ENCODE measurements around the gene HABP4. TPM values are rescaled to one million over a fixed set of nuclear protein-coding genes. Genes with fewer than 3 reads are reported as not detected.

Gene HABP4
- total RNA-seq, 1 donor from 2014 or later, result 8.5 TPM

DNA sequence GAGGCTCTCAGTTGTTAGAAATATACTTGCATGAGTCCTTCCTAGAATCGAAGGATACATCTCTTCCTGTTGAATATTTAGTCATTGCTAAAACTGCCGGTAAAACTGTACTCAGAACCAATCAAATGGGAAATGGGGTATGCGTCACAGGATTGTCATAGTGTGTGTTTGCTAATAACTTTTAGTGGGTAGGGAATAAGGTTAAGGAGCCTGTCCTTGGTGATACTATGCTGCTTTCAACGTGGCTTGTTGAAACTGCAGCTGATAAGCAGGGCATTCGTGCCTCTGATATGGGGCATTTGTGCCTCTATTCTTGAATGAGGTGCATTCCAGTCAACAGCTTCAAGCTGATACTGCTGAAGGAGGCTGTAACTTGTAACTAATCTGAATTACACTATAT is 26.6 kb downstream of the HABP4 start:
- DNase-seq, result no peak

DNA sequence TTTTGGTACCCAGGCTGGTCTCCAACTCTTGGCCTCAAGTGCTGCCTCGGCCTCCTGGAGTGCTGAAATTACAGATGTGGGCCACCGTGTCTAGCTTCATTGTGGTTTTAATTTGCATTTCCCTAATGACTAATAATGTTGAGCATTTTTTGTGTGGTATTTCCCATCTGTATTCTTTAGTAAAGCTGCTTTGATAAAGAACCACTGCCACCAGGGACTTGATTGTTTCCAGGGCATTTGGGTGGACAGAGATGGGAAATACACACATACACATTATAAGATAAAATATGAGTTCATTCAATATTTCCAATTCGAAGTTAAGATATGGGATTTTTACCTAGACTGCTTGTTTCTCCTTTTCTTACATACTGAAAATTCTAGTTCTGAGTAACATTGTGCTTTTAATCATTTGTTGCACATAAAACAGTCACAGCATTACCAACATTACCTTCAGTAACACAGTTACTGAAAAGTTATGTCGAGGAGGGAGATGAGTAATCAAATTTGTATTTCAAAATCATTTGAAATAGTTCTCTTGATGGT is 28.9 kb downstream of the HABP4 start:
- no peak for DNase-seq

DNA sequence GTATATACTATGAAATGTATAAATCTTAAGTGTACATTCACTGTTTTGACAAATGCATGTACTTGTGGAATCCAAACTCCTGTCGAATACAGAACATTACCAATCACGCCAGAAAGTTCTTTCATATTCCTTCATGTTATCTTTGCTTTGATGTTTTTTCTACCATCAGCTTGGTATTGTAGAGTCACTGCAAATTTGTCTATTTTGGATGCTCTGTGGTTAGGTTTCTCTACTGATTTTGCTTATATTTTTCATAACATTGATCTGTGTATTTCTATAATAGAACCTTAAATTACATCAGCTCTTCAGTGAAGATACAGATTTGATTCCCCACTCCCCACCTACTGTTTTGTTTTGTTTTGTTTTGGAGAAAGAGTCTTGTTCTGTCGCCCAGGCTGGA is 30.8 kb downstream of the HABP4 start:
- no peak for DNase-seq

DNA sequence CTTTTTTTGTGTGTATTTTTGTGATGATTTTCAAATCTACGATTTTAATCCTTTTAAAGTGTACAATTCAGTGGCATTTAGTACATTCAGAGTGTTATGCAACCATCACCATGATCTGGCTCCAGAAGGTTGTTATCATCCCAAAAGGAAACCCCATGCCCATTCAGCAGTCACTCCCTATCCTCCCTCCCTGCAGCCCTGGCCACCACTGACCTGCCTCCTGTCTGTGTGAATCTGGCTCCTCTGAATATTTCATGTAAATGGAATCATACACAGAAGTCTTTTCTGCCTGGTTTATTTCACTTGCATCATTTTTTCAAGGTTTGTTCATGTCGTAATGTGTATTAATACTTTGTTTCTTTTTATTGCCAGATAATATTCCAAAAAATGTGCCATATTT is 32.5 kb downstream of the HABP4 start:
- no peak for DNase-seq

DNA sequence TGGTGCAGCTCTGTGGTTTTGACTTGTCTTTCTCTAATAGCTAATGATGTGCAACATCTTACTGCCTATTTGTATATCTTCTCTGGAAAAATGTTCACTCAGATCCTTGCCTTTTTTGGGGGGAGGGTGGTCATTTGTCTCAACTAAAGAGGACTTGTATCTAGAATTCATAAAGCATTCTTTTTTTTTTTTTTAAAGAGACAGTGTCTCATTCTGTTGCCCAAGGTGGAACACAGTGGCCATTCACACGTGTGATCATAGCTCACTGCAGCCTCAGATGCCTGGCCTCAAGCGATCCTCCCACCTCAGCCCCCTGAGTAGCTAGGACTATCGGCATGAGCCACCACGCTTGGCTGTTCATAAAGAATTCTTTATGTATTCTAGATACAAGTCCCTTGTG is 33.2 kb downstream of the HABP4 start:
- DNase-seq, result no peak

DNA sequence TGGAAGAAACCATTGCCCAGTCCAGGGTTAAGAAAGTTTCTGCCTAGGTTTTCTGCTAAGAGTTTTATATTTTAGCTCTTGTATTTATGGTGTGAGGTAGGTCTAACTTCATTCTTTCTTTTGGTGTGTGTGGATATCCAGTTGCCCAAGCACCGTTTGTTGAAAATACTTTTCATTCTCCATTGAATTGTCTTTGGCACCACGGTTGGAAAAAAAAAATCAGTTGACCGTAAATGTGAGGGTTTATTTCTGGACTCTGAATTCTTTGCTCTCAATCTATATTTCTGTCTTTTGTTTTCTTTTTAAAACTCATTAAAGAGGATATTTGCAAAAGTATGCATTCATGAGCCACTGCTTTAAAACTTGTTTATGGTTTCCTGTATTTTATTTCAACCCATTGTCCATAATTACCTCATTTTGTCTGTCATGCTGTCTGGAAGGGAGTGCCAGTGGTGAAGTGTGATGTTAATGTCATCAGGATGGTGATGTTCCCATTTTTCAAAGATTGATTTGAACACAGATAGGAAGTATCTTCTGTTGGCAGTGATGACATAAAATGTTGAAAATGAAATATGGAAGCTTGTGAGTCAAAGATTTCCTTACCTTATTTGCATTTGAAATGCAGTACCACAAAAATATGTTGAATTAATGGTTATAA is 33.9 kb downstream of the HABP4 start:
- DNase-seq, result no peak

DNA sequence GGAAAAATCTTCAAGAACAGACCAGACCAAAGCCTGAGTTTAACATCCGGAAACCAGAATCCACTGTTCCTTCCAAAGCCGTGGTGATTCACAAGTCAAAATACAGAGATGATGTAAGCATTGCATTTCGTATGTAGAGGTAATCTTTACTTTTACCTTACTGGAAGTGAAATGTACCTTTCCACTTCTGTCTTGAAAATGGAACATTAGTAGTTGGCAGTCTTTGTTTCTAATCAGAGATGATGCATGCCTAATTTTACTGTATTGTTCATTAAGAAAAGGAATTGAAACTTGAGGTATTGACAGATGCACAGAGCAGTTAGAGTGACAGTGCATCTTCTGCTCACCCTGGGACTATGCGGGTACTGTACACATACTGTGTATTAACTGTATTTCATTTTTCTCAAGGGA is 34.6 kb downstream of the HABP4 start:
- no peak for DNase-seq

DNA sequence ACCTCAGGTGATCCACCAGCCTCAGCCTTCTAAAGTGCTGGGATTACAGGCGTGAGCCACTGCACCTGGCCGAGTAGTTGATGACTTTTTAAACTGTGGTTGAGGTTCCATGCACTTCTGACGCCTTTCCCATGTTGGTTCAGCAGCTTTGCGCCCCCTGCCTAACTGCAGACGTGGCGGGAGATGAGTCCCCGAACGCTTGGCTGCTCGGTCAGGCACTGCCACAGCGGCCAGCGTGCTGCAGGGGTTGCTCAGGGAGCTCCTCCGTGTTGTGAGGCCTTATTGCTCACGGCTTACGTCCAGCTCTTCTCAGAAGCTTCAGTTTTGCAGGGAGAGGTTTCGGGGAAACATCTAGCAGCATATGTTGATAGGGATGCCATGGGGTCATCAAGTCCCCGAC is 35.3 kb downstream of the HABP4 start:
- DNase-seq, result no peak

DNA sequence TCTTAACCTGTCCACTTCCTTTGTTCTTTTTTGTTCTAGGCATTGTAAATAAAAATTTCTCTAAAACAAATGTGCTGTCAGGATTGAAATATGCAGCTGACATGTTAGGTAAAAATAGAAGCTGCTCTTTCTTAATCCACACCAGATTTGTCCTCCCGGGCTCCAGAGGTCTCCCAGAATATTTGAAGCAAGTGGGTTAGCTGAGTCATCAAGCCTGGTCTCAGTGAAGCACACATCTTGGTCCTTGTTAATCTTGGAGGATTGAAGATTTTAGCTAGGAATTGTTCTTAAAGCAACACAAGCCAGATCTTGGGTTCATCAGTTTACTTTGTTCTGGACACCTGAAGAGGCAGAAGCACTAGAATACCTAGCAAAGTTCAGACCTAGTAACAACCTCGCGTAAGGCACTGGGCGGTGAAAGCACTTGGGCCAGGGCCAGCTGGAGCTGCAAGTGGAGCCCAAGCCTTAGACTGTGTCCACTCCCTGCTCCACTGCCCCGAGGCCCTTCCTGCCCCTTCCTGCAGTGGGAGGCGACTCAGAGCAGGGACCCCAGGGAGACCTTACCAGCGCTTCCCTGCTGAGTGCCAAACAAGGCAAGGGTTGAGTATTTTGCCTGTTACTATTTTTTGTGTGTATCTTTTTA is 36.5 kb downstream of the HABP4 start:
- peak; percentile 60 for DNase-seq

DNA sequence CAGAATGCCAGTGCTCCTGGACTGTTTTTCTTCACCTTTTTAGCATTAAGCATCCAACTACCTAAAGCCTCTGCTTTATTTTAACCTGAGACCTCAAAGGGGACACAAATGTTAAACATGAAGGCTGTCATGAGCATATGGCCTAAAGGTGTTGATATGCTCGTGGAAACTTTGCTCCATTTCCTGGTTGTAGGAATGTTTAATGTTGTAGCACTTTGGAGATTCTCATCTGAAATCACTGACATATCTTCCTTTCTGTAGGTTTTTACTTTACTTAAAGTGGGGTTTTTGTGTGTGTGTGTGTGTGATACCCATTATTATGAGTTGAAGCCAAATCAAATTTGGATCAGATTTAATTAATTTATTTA is 37.0 kb downstream of the HABP4 start:
- no peak for DNase-seq

DNA sequence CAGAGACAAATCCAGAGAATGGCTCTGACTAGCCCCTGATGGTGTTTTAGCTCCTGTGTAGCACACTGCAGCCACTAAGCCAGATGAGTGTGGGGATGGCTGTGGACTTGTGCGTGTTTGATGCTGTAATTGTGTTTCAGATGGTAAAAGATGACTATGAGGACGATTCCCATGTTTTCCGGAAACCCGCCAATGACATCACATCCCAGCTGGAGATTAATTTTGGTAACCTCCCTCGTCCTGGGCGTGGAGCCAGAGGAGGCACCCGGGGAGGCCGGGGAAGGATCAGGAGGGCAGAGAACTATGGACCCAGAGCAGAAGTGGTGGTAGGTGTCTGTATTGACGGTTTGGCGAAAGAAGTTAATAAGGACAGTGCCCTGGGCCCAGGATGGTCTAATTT is 38.0 kb downstream of the HABP4 start:
- DNase-seq, result peak; percentile 27

DNA sequence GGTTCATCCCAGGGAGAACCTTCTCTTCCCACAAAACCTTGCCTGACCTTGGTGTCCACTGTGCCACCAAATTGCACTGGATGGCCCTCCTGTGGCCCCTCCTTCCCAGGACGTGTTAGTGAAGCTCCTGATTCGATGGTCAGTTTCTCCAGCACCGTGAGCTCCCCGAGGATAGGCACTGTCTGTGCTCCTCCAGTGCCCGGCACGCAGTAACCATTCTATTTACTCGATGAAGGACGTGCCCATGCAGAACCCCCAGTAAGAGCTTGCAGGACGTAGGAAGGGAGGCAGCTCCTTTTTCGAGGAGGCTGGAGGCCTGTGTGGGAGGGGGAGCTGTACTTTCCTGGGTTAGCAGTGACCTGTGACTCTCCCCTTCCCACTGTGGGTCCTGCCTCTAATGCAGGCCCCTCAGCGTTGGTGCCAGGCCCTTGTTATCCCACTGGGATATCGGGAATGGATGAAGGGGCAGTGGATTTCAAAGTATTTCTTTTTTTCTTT is 39.6 kb downstream of the HABP4 start:
- no peak for DNase-seq

DNA sequence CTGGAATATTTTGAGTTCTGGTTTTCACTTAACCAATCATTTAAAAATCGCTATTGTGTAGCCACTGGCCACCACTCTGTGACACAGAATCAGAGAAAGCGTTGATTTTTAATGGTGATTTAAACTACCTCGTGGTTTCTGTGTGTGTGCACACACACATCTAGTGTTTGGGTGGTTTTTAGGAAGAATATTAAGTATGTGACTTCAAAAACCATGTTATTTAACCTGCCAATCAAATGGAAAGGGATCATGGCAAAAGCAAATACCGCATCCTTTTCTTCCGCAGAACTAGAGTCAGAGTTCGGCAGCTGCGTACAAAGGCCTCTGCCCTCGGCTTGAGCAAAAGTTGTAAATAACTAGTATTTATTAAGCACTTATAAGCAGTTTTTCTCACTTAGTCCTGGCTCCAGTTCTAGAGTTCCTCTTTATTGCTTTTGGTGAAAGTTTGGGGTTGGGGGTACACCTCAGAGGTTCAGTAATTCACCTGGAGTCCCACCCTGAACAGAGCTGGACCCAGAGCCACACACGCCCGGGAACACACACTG is 40.6 kb downstream of the HABP4 start:
- no peak for DNase-seq

DNA sequence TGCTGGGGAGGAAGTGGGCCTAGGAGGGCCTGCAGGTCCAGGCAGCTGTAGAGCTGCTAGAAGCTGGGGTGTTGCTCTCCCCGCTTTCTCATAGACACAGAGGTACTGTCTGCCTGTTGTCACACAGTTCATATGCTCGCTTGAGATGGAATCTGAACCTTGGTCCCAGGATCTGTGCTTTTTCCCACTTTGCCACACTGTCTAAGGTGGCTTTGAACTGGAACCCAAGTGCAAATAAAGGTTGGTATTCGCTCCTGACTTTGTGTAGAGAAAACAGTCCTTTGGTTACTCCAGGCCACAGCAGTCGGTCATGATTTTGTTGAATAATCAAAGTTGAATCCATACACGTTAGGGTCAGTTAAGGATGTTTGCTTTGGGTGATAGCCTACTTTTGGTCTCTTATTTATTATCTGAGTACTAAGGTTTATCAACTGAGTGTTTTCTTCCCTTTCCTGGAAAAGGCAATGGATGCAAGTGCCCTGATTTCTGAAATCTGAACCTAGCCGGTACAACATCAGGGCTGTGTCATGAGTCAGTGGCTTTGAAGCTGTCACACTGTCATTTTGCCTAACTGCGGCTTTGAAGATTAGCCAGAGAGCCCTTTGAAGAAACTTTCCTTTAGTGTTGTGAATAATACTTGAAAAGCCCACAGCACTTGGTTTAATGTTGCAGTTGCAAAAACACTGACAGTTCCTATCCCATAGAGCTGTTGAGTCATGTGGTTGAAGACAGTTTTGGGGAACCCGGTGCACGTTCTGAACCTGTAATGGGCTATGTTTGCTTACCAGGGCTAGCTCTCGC is 41.3 kb downstream of the HABP4 start:
- no peak for DNase-seq

DNA sequence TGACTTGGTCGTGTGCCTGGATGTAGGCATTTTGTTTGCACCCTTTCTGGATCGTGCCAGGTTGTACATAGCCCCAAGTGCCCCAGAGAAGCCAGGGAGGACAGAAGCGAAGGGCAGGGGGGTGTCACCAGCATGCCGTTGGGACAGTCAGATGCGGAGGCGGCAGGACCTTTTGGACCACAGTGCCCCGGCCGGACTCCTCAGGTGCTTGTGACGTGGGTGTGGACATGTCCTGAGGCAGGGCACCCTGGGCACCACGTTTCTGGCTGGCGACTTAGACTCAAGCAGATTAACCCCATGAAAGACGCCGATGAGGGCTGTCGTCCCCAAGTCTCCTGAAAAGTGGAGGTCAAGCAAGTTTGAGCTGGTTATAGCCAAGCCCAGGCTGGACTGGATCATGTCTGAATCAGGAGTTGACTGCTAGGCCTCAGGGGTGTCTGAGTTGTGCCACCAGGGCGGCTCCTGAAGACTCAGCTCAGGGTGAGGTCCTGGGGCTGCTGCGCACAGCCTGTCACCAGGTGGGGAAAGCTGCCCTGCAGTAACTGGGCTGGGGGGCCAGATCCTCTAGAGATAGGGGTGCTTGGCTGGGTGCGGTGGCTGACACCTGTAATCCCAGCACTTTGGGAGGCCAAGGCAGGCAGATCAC is 42.0 kb downstream of the HABP4 start:
- DNase-seq, result no peak

DNA sequence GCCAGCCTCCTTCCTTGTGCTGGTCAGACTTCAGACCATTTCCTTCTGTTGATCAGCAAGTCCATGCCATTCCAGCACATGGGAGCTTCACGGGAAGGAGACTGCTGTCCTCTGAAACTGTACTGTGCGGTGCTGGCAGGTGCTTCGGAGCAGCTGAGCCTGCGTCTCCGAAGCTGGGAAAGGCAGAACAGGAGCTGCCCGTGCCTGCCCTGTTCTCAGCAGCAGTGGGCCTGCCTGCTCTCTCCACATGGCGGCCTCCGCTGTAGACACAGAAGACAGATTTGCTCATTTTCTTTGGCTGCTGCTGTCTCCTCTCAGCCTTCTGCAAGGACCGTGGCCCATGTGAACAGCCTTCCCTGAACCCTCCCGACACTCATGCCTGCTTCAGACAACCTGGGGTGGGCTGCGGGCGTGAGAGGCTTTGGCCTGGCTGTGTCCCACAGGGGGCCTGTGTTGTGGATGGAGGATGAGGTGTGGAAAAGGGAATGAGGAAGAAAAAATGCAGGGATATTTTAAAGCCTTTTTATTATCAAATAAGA is 43.1 kb downstream of the HABP4 start:
- DNase-seq, result no peak

DNA sequence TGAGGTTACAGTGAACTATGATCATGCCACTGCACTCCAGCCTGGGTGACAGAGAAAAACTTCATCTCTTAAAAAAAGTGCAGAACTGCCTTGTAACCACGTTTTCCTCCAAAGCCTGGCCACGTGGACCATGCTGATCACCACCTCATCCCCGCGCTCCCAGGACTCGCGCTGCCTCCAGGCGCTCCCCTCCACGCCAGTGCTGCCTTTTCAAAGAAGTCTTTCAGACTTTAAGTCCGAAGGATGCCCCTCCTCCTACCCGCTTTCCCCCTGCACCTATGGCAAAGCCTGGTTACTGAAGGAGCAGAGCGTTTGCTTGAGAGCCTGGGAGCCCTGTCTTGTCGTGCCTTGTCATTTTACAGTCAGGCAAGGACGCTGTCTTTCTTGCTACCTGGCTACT is 43.8 kb downstream of the HABP4 start:
- DNase-seq, result no peak

DNA sequence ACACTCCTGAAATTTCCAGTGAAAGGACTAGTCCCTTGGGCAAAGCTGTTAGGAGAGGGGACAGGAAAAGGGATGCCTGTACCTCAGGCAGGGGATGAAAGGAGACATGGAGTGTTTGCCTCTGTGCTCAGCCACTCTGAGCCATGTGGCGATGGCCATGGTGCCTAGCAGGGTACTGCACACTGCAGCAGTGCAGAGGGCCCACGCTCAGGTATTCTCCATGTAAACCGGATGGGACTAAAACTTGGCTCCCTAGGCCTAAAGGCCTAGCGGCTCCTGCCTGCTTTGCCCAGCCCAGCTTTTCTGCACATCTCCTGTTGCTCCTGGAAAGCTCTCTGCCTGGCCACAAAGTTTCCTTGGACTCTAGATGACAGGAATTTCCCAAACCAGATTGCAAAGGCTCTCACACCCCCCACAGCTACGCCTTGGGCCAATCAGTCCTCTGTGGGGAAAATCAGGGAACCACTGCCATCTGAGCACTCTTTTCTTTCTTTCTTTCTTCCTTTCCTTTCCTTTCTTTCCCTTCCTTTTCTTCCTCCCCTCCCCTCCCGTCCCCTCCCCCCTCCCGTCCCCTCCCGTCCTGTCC is 44.3 kb downstream of the HABP4 start:
- no peak for DNase-seq

DNA sequence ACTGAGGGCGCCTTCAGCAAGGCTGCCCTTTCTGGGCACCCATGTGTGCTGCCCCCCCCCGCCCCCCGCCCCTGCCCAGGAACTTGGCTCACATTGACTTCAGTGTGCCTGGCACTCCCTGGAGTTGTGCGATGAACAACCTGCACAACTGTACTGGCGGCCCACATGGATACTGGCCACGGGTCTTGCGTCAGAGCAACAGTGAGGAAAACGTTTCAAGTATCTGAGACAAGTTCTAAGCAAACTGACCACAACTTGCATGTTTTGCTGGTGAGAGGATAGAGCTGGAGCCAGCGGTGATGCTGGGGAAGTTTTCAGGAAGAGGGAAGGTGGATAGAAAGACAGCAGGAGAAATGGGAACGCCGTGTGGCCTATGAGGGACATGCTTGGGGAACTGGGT is 45.4 kb downstream of the HABP4 start:
- no peak for DNase-seq

DNA sequence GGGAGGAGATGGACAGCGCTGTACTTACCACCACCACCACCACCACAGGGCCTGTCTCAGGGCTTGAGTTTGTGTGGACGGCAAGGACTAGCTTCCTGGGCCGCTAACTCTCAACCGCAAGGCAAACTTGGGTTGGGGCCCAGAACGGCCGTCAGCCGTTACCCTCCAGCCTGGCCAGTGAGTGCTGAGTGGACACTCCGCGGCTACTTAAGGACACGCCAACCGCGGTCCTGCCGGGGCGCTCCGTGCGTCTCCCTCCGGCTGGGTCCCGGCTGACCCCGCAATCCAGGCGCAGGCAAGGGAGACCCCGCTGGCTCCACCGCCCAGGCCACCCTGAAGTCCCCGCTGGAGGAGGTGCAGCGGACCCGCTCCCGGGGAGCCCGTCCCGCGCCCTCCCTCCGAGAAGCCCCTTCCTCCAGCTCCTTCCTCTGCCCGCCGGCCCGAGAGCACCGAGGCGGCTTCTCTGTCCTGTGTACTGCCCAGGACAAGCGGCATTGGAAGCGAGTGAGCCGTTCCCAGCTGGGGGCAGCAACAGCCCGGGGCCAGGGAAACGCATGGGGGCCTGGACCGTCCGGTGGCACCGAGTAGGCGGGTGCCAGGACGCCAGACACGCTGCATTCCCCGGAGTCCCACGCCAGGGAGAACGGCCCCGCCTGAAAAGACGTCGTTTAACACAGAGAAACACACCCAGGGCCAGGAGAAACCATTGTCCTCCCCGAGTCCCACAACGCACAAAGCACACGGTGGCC is 46.6 kb downstream of the HABP4 start:
- DNase-seq, result no peak

DNA sequence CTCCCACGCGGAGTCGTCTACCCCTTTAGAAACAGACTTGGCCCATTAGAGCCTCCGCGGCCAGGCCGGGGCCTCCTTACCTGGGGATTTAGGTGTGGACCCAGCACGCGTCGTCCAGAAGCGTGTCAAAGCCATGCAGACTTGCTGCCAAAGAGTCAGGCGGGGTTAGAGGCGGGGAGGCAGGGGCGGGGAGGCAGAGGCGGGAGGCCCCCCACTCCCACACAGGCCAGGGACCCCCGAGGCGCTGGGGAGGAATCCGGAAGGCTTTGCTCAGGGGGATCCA is 47.1 kb downstream of the HABP4 start:
- no peak for DNase-seq
